ENCODE measurements around the gene FOXO3. TPM values are rescaled to one million over a fixed set of nuclear protein-coding genes. Genes with fewer than 3 reads are reported as not detected.

Gene FOXO3
- total RNA-seq, 1 donor from 2014 or later = 32.8 TPM

- TF ChIP-seq, protein P1, sequence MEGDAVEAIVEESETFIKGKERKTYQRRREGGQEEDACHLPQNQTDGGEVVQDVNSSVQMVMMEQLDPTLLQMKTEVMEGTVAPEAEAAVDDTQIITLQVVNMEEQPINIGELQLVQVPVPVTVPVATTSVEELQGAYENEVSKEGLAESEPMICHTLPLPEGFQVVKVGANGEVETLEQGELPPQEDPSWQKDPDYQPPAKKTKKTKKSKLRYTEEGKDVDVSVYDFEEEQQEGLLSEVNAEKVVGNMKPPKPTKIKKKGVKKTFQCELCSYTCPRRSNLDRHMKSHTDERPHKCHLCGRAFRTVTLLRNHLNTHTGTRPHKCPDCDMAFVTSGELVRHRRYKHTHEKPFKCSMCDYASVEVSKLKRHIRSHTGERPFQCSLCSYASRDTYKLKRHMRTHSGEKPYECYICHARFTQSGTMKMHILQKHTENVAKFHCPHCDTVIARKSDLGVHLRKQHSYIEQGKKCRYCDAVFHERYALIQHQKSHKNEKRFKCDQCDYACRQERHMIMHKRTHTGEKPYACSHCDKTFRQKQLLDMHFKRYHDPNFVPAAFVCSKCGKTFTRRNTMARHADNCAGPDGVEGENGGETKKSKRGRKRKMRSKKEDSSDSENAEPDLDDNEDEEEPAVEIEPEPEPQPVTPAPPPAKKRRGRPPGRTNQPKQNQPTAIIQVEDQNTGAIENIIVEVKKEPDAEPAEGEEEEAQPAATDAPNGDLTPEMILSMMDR (conservative IDR thresholded peaks at IDR 0.05) = no peak
- no peak for DNase-seq (ENCODE audit: low read depth, low spot score)
- peaks cover 18% of the 10 kb centered on the region for H3K4me1 Mint-ChIP-seq
- peaks cover 2% of the 10 kb centered on the region for H3K36me3 Mint-ChIP-seq (ENCODE audit: low read depth)
- H3K27me3 Mint-ChIP-seq (ENCODE audit: low read depth) = peaks cover 5% of the 10 kb centered on the region
- no peak overlapping the region for H3K4me3 Mint-ChIP-seq
- H3K27ac Mint-ChIP-seq (ENCODE audit: unreplicated experiment) = no peak overlapping the region
- peaks cover 7% of the 10 kb centered on the region for H3K9me3 Mint-ChIP-seq
Observed at GRCh38 chr6:108721286-108721685, 160.6 kb downstream of the FOXO3 start.

GRCh38 chr6:108723594-108723993 is 162.9 kb downstream of the FOXO3 start:
- no peak for DNase-seq (ENCODE audit: low read depth, low spot score)
- Mint-ChIP-seq H3K27ac (ENCODE audit: unreplicated experiment) (no peak overlapping the region), H3K9me3 (peaks cover 7% of the 10 kb centered on the region), H3K27me3 (ENCODE audit: low read depth) (peaks cover 24% of the 10 kb centered on the region), H3K36me3 (ENCODE audit: low read depth) (peaks cover 4% of the 10 kb centered on the region), H3K4me1 (peaks cover 13% of the 10 kb centered on the region), H3K4me3 (no peak overlapping the region)
- TF ChIP-seq, protein P1 (conservative IDR thresholded peaks at IDR 0.05) = no peak

DNA sequence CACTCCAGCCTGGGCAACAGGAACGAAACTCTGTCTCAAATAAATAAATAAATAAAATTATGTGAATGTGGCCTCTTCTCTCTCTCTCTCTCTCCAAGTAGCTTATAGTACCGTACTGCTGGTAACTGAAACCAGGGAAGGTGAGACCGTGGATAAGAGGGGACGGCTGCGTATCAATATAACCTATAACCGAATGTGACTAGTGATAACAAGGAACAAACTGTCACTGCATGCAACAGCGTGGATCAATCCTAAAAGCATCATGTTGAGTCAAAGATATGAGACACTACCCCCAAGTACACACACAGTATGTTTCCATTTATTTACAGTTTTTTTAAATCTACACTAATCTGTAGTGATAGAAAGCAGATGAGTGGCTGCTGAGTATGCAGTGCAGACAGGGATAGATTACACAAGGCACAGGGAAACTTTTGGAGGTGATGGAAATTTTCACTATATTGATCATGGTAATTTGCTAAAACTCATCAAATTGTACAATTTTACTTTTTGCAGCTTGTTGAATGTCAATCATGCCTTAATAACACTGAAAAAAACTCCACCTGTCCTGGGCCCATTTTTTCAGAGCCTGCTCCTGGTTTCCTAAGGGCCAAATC is 166.1 kb downstream of the FOXO3 start:
- Mint-ChIP-seq H3K36me3 (ENCODE audit: low read depth) (peaks cover 4% of the 10 kb centered on the region), H3K4me3 (no peak overlapping the region), H3K4me1 (peaks cover 13% of the 10 kb centered on the region), H3K27me3 (ENCODE audit: low read depth) (peaks cover 54% of the 10 kb centered on the region), H3K27ac (ENCODE audit: unreplicated experiment) (no peak overlapping the region), H3K9me3 (peaks cover 7% of the 10 kb centered on the region)
- no peak for DNase-seq (ENCODE audit: low read depth, low spot score)
- TF ChIP-seq, protein P1 (conservative IDR thresholded peaks at IDR 0.05) = no peak

DNA sequence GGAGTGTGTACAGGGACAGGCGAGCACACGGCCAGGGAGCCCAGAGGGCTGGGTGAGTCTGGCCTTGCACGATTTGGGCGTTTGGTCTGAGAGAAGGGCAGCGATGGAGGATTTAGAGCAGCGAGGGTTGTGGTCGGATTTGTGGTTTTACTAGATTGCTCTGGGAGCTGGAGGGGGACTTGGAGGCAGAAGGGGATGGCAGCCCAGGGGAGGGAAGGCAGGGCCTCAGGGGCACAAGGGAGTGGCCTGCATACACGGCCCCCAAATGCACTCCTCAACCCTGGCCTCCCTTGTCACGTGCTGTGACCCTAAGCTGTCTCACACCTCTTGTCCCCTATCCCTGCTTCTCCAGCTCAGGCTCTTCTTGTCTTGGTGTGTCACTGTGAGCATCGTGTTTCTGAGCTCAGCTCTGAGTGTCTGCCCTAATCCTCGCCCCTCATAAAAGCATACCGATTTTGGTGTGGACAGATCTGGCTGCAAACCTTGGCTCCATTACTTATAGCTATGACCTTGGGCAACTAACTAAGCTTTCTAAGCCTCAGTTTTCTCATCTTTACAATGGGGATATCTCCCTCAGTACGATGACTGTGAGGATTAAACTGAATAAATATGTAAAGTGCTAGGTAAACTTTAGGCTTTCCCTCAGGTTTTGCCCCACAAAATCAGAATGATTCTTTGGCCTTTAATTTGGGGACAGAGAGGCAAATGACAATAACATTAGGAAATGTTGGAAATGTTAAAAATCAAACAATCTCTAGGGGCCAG is 167.4 kb downstream of the FOXO3 start:
- DNase-seq (ENCODE audit: low read depth, low spot score) = no peak
- peaks cover 12% of the 10 kb centered on the region for H3K4me1 Mint-ChIP-seq
- H3K36me3 Mint-ChIP-seq (ENCODE audit: low read depth) = peaks cover 4% of the 10 kb centered on the region
- H3K4me3 Mint-ChIP-seq = no peak overlapping the region
- TF ChIP-seq, protein P1 (conservative IDR thresholded peaks at IDR 0.05) = no peak
- no peak overlapping the region for H3K27ac Mint-ChIP-seq (ENCODE audit: unreplicated experiment)
- peaks cover 66% of the 10 kb centered on the region for H3K27me3 Mint-ChIP-seq (ENCODE audit: low read depth)
- H3K9me3 Mint-ChIP-seq = peaks cover 4% of the 10 kb centered on the region

GRCh38 chr6:108728826-108729225 is 168.1 kb downstream of the FOXO3 start:
- H3K27me3 Mint-ChIP-seq (ENCODE audit: low read depth) = peaks cover 72% of the 10 kb centered on the region
- DNase-seq (ENCODE audit: low read depth, low spot score) = no peak
- peaks cover 3% of the 10 kb centered on the region for H3K9me3 Mint-ChIP-seq
- H3K27ac Mint-ChIP-seq (ENCODE audit: unreplicated experiment) = no peak overlapping the region
- peaks cover 12% of the 10 kb centered on the region for H3K4me1 Mint-ChIP-seq
- H3K4me3 Mint-ChIP-seq = no peak overlapping the region
- H3K36me3 Mint-ChIP-seq (ENCODE audit: low read depth) = peaks cover 4% of the 10 kb centered on the region
- TF ChIP-seq, protein P1 (conservative IDR thresholded peaks at IDR 0.05) = no peak
